GM12872 (cell line): ENCODE data around the gene ERC1.

Source experiments
- TF ChIP-seq, protein P1 (sequence below): IDR thresholded peaks from 3 replicates; pipeline ENCODE4 v1.5.1; 2011; ENCODE audit warnings: low read depth, mild to moderate bottlenecking, low read length, moderate library complexity; ENCODE audit not compliant: insufficient read depth

ERC1 gene

DNA sequence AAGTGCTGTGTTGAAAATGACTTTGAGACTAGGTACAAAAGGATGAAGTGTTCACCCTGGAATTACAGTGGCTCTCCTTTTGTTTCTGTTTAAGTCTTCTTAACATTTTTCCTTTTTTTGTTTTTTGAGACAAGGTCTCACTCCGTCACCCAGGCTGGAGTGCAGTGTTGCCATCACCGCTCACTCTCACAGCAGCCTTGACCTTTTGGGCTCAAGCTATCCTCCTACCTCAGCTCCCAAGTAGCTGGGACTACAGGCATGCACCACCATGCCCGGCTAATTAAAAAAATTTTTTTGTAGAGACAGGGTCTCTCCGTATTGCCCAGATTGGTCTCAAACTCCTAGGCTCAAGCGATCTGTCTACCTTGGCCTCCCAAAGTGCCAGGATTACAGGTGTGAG lies 20.1 kb downstream of the ERC1 start:
- TF ChIP-seq, protein P1, sequence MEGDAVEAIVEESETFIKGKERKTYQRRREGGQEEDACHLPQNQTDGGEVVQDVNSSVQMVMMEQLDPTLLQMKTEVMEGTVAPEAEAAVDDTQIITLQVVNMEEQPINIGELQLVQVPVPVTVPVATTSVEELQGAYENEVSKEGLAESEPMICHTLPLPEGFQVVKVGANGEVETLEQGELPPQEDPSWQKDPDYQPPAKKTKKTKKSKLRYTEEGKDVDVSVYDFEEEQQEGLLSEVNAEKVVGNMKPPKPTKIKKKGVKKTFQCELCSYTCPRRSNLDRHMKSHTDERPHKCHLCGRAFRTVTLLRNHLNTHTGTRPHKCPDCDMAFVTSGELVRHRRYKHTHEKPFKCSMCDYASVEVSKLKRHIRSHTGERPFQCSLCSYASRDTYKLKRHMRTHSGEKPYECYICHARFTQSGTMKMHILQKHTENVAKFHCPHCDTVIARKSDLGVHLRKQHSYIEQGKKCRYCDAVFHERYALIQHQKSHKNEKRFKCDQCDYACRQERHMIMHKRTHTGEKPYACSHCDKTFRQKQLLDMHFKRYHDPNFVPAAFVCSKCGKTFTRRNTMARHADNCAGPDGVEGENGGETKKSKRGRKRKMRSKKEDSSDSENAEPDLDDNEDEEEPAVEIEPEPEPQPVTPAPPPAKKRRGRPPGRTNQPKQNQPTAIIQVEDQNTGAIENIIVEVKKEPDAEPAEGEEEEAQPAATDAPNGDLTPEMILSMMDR = no peak

DNA sequence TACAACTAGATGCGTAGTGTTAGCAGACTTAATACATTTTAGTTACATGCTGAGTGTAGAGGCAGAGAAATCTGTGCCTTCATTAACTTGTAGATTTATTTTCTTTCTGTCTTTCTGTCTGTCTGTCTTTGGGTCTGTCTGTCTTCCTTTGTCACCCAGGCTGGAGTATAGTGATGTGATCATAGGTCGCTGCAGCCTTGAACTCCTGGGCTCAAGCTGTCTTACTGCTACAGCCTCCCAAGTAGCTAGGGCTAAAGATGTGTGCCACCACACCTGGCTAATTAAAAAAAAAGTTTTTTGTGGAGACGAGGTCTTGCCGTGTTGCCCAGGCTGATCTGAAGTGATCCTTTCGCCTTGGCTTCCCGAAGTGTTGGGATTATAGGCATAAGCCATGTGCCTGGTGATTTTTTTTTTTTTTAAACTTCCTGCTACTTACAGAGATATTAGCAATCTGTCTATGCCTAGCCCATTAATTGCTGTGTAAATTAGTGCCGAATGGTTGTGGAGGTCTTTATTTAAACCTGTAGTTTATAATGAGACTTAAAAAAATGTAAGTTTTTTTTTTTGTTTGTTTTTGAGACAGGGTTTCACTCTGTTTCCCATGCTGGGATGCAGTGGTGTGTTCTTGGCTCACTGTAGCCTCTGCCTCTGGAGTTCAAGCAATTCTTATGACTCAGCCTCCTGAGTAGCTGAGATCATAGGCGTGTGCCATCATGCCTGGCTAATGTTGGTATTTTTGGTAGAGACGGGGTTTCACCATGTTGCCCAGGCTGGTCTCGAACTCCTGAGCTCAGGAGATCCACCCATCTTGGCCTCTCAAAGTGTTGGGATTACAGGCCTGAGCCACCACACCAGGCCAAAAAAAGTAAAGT lies 22.8 kb downstream of the ERC1 start:
- TF ChIP-seq, protein P1 = no peak

DNA sequence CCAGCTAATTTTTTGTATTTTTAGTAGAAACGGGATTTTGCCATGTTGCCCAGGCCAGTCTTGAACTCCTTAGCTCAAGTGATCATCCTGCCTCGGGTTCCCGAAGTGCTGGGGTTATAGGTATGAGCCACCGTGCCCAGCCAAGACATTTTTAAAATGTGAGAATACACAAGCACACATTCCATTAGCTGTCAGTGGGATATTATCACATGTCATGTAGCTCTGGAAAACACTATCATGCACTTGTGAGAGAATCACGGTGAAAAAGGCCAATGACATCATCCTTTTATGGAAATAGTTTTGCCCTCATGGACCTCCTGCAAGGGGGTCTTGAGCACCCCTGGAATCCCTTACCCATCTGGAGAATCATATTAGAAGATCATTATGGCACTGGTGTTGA lies 28.3 kb downstream of the ERC1 start:
- TF ChIP-seq, protein P1 = no peak

DNA sequence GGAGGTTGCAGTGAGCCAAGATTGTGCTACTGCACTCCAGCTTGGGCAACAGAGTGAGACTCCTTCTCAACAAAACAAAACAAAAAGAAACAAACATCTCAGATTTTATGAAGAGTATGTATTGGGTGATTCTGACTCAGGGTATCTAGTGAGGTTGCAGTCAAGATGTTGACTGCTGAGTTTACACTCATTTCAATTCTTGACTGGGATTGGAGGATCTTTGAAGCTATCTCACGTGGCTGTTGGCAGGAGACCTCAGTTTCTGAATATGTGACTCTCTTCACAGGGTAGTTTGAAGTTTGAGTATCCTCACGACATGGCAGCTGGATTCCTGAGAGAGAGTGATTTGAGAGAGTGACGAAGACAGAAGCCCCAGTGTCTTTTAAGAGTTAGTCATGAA lies 29.4 kb downstream of the ERC1 start:
- TF ChIP-seq, protein P1 = no peak

DNA sequence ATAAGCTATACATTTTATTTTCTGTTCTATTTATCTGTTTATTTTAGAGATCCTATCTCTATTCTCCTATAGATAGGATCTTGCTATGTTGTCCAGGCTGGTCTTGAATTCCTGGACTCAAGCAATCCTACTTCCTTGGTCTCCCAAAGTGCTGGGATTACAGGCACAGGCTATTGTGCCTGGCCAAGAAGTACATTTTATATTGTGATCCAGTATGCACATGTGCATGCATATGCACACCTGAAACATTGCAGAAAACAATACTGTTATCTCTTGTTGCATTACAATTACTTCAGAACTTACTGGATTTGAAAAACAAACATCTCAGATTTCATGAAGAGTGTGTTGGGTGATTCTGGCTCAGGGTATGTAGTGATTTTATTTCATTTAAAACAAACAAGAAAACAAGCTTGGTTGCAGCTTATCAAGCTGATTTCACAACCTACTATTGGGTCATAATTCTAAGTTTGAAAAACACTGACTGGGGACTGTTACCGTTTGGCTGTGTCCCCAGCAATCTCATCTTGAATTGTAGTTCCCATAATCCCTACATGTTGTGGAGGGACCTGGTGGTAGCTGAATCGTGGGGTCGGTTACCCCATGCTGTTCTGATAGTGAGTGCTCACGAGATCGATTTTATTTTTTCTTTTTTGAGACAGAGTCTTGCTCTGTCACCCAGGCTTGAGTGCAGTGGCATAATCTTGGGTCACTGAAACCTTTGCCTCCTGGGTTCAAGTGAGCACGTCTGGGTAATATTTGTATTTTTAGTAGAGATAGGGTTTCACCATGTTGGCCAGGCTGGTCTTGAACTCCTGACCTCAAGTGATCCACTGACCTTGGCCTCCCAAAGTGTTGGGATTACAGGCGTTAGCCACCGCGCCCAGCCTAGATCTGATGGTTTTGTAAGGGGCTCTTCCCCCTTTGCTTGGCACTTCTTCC lies 31.3 kb downstream of the ERC1 start:
- TF ChIP-seq, protein P1 = no peak

DNA sequence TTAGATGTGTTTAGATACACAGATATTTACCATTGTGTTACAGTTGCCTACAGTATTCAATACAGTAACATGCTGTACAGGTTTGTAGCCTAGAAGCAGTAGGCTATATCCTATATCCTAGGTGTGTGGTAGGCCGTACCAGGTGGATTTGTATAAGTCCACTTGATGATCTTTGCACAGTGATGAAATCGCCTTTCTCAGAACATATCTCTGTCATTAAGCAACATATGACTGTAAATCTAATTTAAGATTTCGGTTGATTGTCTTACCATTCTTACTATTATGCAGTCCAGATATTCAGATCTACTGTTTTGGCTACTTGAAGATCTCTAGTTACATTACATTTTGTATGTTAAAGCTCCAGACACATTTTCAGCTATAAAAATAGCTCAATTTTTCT lies 39.8 kb downstream of the ERC1 start:
- TF ChIP-seq, protein P1 = no peak

DNA sequence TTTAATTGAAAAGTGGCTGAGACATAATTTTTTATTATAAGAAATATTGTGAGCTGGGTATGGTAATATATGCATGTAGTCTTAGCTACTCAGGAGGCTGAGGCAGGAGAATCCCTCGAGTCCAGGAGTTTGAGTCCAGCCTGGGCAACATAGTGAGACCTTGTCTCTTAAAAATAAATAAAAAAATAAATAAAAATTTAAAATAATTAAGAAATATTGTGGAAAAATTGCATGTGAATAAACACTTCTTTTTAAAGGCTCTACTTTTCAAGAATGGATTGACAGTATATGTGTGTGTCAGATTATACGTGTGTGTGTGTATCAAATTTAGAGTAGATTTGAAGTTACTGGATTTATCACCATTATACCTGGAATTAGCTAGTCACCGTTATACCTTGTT lies 43.2 kb downstream of the ERC1 start:
- TF ChIP-seq, protein P1 = no peak
